Stomach smooth muscle (tissue), 2 donors: ENCODE results near the gene AMY1B.
"Not testable (repeated sequence)": the region's sequence is repeated elsewhere in the genome, so short reads cannot be mapped to it uniquely, and the experiment has no call there.

Experiments used
- H3K27ac ChIP-seq: one replicate; pipeline ENCODE4 v1.7.0; 2013; ENCODE audit warnings: mild to moderate bottlenecking, low read length, inconsistent platforms
- H3K27me3 ChIP-seq, 2 donors: one replicate each; pipeline ENCODE4 v1.7.0; 2013; ENCODE audit warnings: low read length in 2 of 2; ENCODE audit not compliant: insufficient read depth in 2 of 2, control insufficient read depth in 1 of 2
- H3K36me3 ChIP-seq, 2 donors: one replicate each; pipeline ENCODE4 v1.7.0; 2013; ENCODE audit warnings: low read length in 2 of 2; ENCODE audit not compliant: control insufficient read depth in 2 of 2, insufficient read depth in 2 of 2
- H3K4me1 ChIP-seq: one replicate; pipeline ENCODE4 v1.7.0; 2013; ENCODE audit warnings: low read length; ENCODE audit not compliant: control insufficient read depth, insufficient read depth
- H3K4me3 ChIP-seq, 2 donors: one replicate each; pipeline ENCODE4 v1.7.0; 2013; ENCODE audit warnings: low read length in 2 of 2
- H3K9ac ChIP-seq, 2 donors: one replicate each; pipeline ENCODE4 v1.7.0; 2013; ENCODE audit warnings: low read length in 2 of 2, mild to moderate bottlenecking in 1 of 2
- H3K9me3 ChIP-seq, 2 donors: one replicate each; pipeline ENCODE4 v1.7.0; 2013; ENCODE audit warnings: low read length in 2 of 2; ENCODE audit not compliant: control insufficient read depth in 2 of 2
- donor health status: healthy.
- donor health status: Pancreatic carcinoma.

AMY1B gene

GRCh38 chr1:103696110-103696509, at the start of gene AMY1B:
Gene AMY1B, minus strand, starts transcription at chr1:103696210. Its CDS starts 571 bp downstream, at chr1:103695639.
- H3K9ac ChIP-seq, H3K27me3 ChIP-seq, H3K4me1 ChIP-seq, H3K27ac ChIP-seq, H3K36me3 ChIP-seq, H3K4me3 ChIP-seq, H3K9me3 ChIP-seq: not testable (repeated sequence)

- H3K27ac ChIP-seq, H3K36me3 ChIP-seq, H3K9ac ChIP-seq, H3K9me3 ChIP-seq, H3K27me3 ChIP-seq, H3K4me3 ChIP-seq, H3K4me1 ChIP-seq: not testable (repeated sequence)
These were observed 49.0 kb upstream of the AMY1B start for GRCh38 chr1:103745040-103745439.

- H3K36me3 ChIP-seq, H3K9me3 ChIP-seq, H3K4me3 ChIP-seq, H3K9ac ChIP-seq, H3K27me3 ChIP-seq, H3K27ac ChIP-seq, H3K4me1 ChIP-seq: not testable (repeated sequence)
These were observed 48.4 kb upstream of the AMY1B start for GRCh38 chr1:103744449-103744848.

- not testable (repeated sequence) for H3K9ac ChIP-seq, H3K36me3 ChIP-seq, H3K4me1 ChIP-seq, H3K4me3 ChIP-seq, H3K9me3 ChIP-seq, H3K27me3 ChIP-seq, H3K27ac ChIP-seq
These were observed 42.0 kb upstream of the AMY1B start for GRCh38 chr1:103738031-103738430.

GRCh38 chr1:103735334-103735733, 39.3 kb upstream of the AMY1B start:
- not testable (repeated sequence) for H3K9me3 ChIP-seq, H3K27me3 ChIP-seq, H3K4me3 ChIP-seq, H3K9ac ChIP-seq, H3K4me1 ChIP-seq, H3K27ac ChIP-seq, H3K36me3 ChIP-seq

- not testable (repeated sequence) for H3K9ac ChIP-seq, H3K4me3 ChIP-seq, H3K4me1 ChIP-seq, H3K9me3 ChIP-seq, H3K27me3 ChIP-seq, H3K36me3 ChIP-seq, H3K27ac ChIP-seq
These were observed 25.5 kb upstream of the AMY1B start for GRCh38 chr1:103721473-103721872.

GRCh38 chr1:103717404-103717803, 21.4 kb upstream of the AMY1B start:
- H3K4me3 ChIP-seq, H3K9ac ChIP-seq, H3K27ac ChIP-seq, H3K4me1 ChIP-seq, H3K36me3 ChIP-seq, H3K9me3 ChIP-seq, H3K27me3 ChIP-seq: not testable (repeated sequence)

- not testable (repeated sequence) for H3K4me3 ChIP-seq, H3K9me3 ChIP-seq, H3K36me3 ChIP-seq, H3K27ac ChIP-seq, H3K4me1 ChIP-seq, H3K27me3 ChIP-seq, H3K9ac ChIP-seq
These were observed 14.4 kb upstream of the AMY1B start for GRCh38 chr1:103710381-103710780.

- not testable (repeated sequence) for H3K4me3 ChIP-seq, H3K27me3 ChIP-seq, H3K27ac ChIP-seq, H3K36me3 ChIP-seq, H3K9me3 ChIP-seq, H3K4me1 ChIP-seq, H3K9ac ChIP-seq
These were observed 11.7 kb upstream of the AMY1B start for GRCh38 chr1:103707670-103708069.

- H3K4me1 ChIP-seq, H3K36me3 ChIP-seq, H3K9ac ChIP-seq, H3K4me3 ChIP-seq, H3K27me3 ChIP-seq, H3K9me3 ChIP-seq, H3K27ac ChIP-seq: not testable (repeated sequence)
These were observed 5.2 kb upstream of the AMY1B start for GRCh38 chr1:103701256-103701655.

GRCh38 chr1:103700669-103701068, 4.7 kb upstream of the AMY1B start:
- not testable (repeated sequence) for H3K36me3 ChIP-seq, H3K27ac ChIP-seq, H3K9ac ChIP-seq, H3K27me3 ChIP-seq, H3K4me1 ChIP-seq, H3K4me3 ChIP-seq, H3K9me3 ChIP-seq

GRCh38 chr1:103697430-103697829, 1.4 kb upstream of the AMY1B start:
- not testable (repeated sequence) for H3K36me3 ChIP-seq, H3K4me3 ChIP-seq, H3K9ac ChIP-seq, H3K9me3 ChIP-seq, H3K27ac ChIP-seq, H3K27me3 ChIP-seq, H3K4me1 ChIP-seq
